ENCODE results near the gene TRAM2.

- TF ChIP-seq CTCF (IDR thresholded peaks at IDR 0.05; ENCODE audit: low read depth, low read length), result no peak
- no peak for TF ChIP-seq EZH2phosphoT487 (IDR thresholded peaks at IDR 0.05; ENCODE audit: low read depth)
Observed at GRCh38 chr6:52571099-52571755, 5.6 kb downstream of the TRAM2 start.

Data from OCI-LY3 (cell line).